ENCODE results near the gene MCF2L2.

- TF ChIP-seq, protein P1, sequence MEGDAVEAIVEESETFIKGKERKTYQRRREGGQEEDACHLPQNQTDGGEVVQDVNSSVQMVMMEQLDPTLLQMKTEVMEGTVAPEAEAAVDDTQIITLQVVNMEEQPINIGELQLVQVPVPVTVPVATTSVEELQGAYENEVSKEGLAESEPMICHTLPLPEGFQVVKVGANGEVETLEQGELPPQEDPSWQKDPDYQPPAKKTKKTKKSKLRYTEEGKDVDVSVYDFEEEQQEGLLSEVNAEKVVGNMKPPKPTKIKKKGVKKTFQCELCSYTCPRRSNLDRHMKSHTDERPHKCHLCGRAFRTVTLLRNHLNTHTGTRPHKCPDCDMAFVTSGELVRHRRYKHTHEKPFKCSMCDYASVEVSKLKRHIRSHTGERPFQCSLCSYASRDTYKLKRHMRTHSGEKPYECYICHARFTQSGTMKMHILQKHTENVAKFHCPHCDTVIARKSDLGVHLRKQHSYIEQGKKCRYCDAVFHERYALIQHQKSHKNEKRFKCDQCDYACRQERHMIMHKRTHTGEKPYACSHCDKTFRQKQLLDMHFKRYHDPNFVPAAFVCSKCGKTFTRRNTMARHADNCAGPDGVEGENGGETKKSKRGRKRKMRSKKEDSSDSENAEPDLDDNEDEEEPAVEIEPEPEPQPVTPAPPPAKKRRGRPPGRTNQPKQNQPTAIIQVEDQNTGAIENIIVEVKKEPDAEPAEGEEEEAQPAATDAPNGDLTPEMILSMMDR (IDR thresholded peaks at IDR 0.05; ENCODE audit: poor library complexity, severe bottlenecking), result no peak
- no peak for TF ChIP-seq RAD21 (conservative IDR thresholded peaks at IDR 0.05)
- no peak for TF ChIP-seq POLR2AphosphoS5 (IDR thresholded peaks at IDR 0.05)
- TF ChIP-seq, protein P2, sequence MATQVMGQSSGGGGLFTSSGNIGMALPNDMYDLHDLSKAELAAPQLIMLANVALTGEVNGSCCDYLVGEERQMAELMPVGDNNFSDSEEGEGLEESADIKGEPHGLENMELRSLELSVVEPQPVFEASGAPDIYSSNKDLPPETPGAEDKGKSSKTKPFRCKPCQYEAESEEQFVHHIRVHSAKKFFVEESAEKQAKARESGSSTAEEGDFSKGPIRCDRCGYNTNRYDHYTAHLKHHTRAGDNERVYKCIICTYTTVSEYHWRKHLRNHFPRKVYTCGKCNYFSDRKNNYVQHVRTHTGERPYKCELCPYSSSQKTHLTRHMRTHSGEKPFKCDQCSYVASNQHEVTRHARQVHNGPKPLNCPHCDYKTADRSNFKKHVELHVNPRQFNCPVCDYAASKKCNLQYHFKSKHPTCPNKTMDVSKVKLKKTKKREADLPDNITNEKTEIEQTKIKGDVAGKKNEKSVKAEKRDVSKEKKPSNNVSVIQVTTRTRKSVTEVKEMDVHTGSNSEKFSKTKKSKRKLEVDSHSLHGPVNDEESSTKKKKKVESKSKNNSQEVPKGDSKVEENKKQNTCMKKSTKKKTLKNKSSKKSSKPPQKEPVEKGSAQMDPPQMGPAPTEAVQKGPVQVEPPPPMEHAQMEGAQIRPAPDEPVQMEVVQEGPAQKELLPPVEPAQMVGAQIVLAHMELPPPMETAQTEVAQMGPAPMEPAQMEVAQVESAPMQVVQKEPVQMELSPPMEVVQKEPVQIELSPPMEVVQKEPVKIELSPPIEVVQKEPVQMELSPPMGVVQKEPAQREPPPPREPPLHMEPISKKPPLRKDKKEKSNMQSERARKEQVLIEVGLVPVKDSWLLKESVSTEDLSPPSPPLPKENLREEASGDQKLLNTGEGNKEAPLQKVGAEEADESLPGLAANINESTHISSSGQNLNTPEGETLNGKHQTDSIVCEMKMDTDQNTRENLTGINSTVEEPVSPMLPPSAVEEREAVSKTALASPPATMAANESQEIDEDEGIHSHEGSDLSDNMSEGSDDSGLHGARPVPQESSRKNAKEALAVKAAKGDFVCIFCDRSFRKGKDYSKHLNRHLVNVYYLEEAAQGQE (IDR thresholded peaks at IDR 0.05; ENCODE audit: borderline replicate concordance), result no peak
- no peak for TF ChIP-seq EP300 (conservative IDR thresholded peaks at IDR 0.05; ENCODE audit: poor library complexity, severe bottlenecking)
- TF ChIP-seq EZH2 (IDR thresholded peaks at IDR 0.05; ENCODE audit: borderline replicate concordance, insufficient read depth, low read length, poor library complexity, severe bottlenecking), result no peak
- no peak for TF ChIP-seq MXI1 (conservative IDR thresholded peaks at IDR 0.05; ENCODE audit: poor library complexity, severe bottlenecking)
- TF ChIP-seq SMC3 (conservative IDR thresholded peaks at IDR 0.05; ENCODE audit: poor library complexity), result no peak
- TF ChIP-seq TAF1 (IDR thresholded peaks at IDR 0.05; ENCODE audit: low read depth), result no peak
Measured at GRCh38 chr3:183381179-183381578, 47.2 kb downstream of the MCF2L2 start.
